ENCODE measurements around the gene HPCAL1.

The HPCAL1 gene

GRCh38 chr2:10370895-10371294, 68.2 kb downstream of the HPCAL1 start:
- DNase-seq (ENCODE audit: low spot score): no peak

GRCh38 chr2:10371441-10372196, 68.9 kb downstream of the HPCAL1 start:
- DNase-seq (ENCODE audit: low spot score): no peak

GRCh38 chr2:10372203-10372861, 69.6 kb downstream of the HPCAL1 start:
- DNase-seq (ENCODE audit: low spot score): no peak

- DNase-seq (ENCODE audit: low spot score): no peak
Observed at GRCh38 chr2:10372862-10373240, 70.1 kb downstream of the HPCAL1 start.

GRCh38 chr2:10373931-10374330, 71.2 kb downstream of the HPCAL1 start:
- DNase-seq (ENCODE audit: low spot score): no peak

- no peak for DNase-seq (ENCODE audit: low spot score)
Observed at GRCh38 chr2:10374362-10374943, 71.7 kb downstream of the HPCAL1 start.

GRCh38 chr2:10375570-10376281, 73.0 kb downstream of the HPCAL1 start:
- DNase-seq (ENCODE audit: low spot score): no peak

- DNase-seq (ENCODE audit: low spot score): no peak
Observed at GRCh38 chr2:10377052-10377746, 74.5 kb downstream of the HPCAL1 start.

- DNase-seq (ENCODE audit: low spot score): no peak
Observed at GRCh38 chr2:10377747-10378085, 75.0 kb downstream of the HPCAL1 start.

- DNase-seq (ENCODE audit: low spot score): peak; percentile 20
Observed at GRCh38 chr2:10378189-10378588, 75.5 kb downstream of the HPCAL1 start.

- no peak for DNase-seq (ENCODE audit: low spot score)
Observed at GRCh38 chr2:10380048-10380926, 77.6 kb downstream of the HPCAL1 start.

- no peak for DNase-seq (ENCODE audit: low spot score)
Observed at GRCh38 chr2:10381997-10382353, 79.3 kb downstream of the HPCAL1 start.

GRCh38 chr2:10382354-10383061, 79.8 kb downstream of the HPCAL1 start:
- peak; percentile 46 for DNase-seq (ENCODE audit: low spot score)

GRCh38 chr2:10383960-10384734, 81.4 kb downstream of the HPCAL1 start:
- DNase-seq (ENCODE audit: low spot score): no peak

- no peak for DNase-seq (ENCODE audit: low spot score)
Observed at GRCh38 chr2:10385501-10385900, 82.8 kb downstream of the HPCAL1 start.

GRCh38 chr2:10385933-10386773, 83.4 kb downstream of the HPCAL1 start:
- DNase-seq (ENCODE audit: low spot score): no peak

- DNase-seq (ENCODE audit: low spot score): no peak
Observed at GRCh38 chr2:10387033-10387432, 84.3 kb downstream of the HPCAL1 start.

- no peak for DNase-seq (ENCODE audit: low spot score)
Observed at GRCh38 chr2:10388954-10389560, 86.4 kb downstream of the HPCAL1 start.
